WTC11 (cell line): Measurements from ENCODE around the gene TEAD1. TPM values are rescaled to one million over a fixed set of nuclear protein-coding genes. Genes with fewer than 3 reads are reported as not detected.

Experiments
- ATAC-seq: fragments of 200-7000 bp; cut with Tn5 transposase; 2 replicates; pipeline ENCODE4 v1.10.0; 2021; ENCODE audit warnings: mild to moderate bottlenecking, moderate library complexity
- CTCF ChIA-PET: fragments of 300-600 bp; sonication (Branson Sonifier 250); formaldehyde crosslinking; loops from one replicate; lab custom pipeline; 2021; ENCODE audit warnings: antibody characterized with exemption; lab: Charles Lee
- POLR2A ChIA-PET: fragments of 350-600 bp; sonication (Branson Sonifier 250); formaldehyde crosslinking; loops from one replicate; lab custom pipeline; 2021; ENCODE audit warnings: antibody characterized with exemption; lab: Charles Lee
- DNase-seq: peaks from one replicate; pipeline ENCODE4 v3.0.0; 2021; ENCODE audit warnings: low spot score
- H3K27ac Mint-ChIP-seq: 2 replicates; pipeline ENCODE4 v1.8.0; 2021; ENCODE audit warnings: mixed read lengths
- H3K27me3 Mint-ChIP-seq: 2 replicates; pipeline ENCODE4 v1.8.0; 2021; ENCODE audit warnings: low read depth, mild to moderate bottlenecking, moderate library complexity, mixed read lengths
- H3K36me3 Mint-ChIP-seq: 2 replicates; pipeline ENCODE4 v1.8.0; 2021; ENCODE audit warnings: mixed read lengths
- H3K4me1 Mint-ChIP-seq: 2 replicates; pipeline ENCODE4 v1.8.0; 2022; ENCODE audit warnings: mixed read lengths
- H3K4me3 Mint-ChIP-seq: 2 replicates; pipeline ENCODE4 v1.8.0; 2021; ENCODE audit warnings: mild to moderate bottlenecking, moderate library complexity, mixed read lengths
- H3K9me3 Mint-ChIP-seq: 2 replicates; pipeline ENCODE4 v1.8.0; 2021; ENCODE audit warnings: mixed read lengths
- ELF4 ChIP-seq: sonication (generic); formaldehyde crosslinking; IDR thresholded peaks from 2 replicates; pipeline ENCODE4 v1.8.1; 2022; ENCODE audit warnings: low read depth, mild to moderate bottlenecking, moderate library complexity, missing genetic modification reagents
- ESRRA ChIP-seq: sonication (generic); formaldehyde crosslinking; IDR thresholded peaks from 2 replicates; pipeline ENCODE4 v1.8.1; 2022; ENCODE audit warnings: mild to moderate bottlenecking, missing genetic modification reagents, borderline replicate concordance
- GTF2I ChIP-seq: fragments of 250-450 bp; sonication (Bioruptor Pico); conservative IDR thresholded peaks from 2 replicates; pipeline ENCODE4 v1.4.0; 2021; ENCODE audit warnings: mild to moderate bottlenecking
- IRF2 ChIP-seq: sonication (generic); formaldehyde crosslinking; IDR thresholded peaks from 2 replicates; pipeline ENCODE4 v1.8.0; 2022; ENCODE audit warnings: low read depth, missing genetic modification reagents, borderline replicate concordance
- NR3C1 ChIP-seq: sonication (generic); formaldehyde crosslinking; conservative IDR thresholded peaks from 2 replicates; pipeline ENCODE4 v1.8.1; 2023; ENCODE audit warnings: low read depth, mild to moderate bottlenecking, missing genetic modification reagents
- SMAD3 ChIP-seq: sonication (generic); formaldehyde crosslinking; IDR thresholded peaks from 2 replicates; pipeline ENCODE4 v1.8.0; 2022; ENCODE audit warnings: missing genetic modification reagents, mild to moderate bottlenecking, borderline replicate concordance
- TCF7 ChIP-seq: sonication (generic); formaldehyde crosslinking; IDR thresholded peaks from 2 replicates; pipeline ENCODE4 v1.8.0; 2022; ENCODE audit warnings: mild to moderate bottlenecking, low read depth, missing genetic modification reagents, moderate library complexity
- TEAD1 ChIP-seq: sonication (generic); formaldehyde crosslinking; IDR thresholded peaks from 2 replicates; pipeline ENCODE4 v1.8.0; 2022; ENCODE audit warnings: mild to moderate bottlenecking, missing genetic modification reagents
- ZNF138 ChIP-seq: sonication (generic); formaldehyde crosslinking; conservative IDR thresholded peaks from 2 replicates; pipeline ENCODE4 v1.8.1; 2022; ENCODE audit warnings: mild to moderate bottlenecking, moderate library complexity, missing genetic modification reagents
- ZNF263 ChIP-seq: sonication (generic); formaldehyde crosslinking; IDR thresholded peaks from 2 replicates; pipeline ENCODE4 v1.8.1; 2022; ENCODE audit warnings: low read depth, mild to moderate bottlenecking, moderate library complexity, missing genetic modification reagents
- ZNF416 ChIP-seq: fragments of 250-450 bp; sonication (Bioruptor Pico); IDR thresholded peaks from 2 replicates; pipeline ENCODE4 v1.9.0; 2021; ENCODE audit warnings: mild to moderate bottlenecking, inconsistent platforms
- total RNA-seq: library from RNA; stranded (reverse); gene quantifications from 3 replicates; pipeline ENCODE4 v1.2.3, GENCODE V29; 2021
- TF ChIP-seq, protein P1 (sequence below): sonication (generic); formaldehyde crosslinking; IDR thresholded peaks from 2 replicates; pipeline ENCODE4 v1.8.1; 2023; ENCODE audit warnings: mild to moderate bottlenecking, missing genetic modification reagents
- TF ChIP-seq, protein P2 (sequence below): fragments of 250-450 bp; sonication (Bioruptor Pico); IDR thresholded peaks from 2 replicates; pipeline ENCODE4 v1.9.0; 2021; ENCODE audit warnings: mild to moderate bottlenecking, borderline replicate concordance
- TF ChIP-seq, protein P3 (sequence below): sonication (generic); formaldehyde crosslinking; IDR thresholded peaks from 2 replicates; pipeline ENCODE4 v1.8.0; 2022; ENCODE audit warnings: mild to moderate bottlenecking, missing genetic modification reagents
- TF ChIP-seq, protein P4 (sequence below): fragments of 250-450 bp; sonication (Bioruptor Pico); IDR thresholded peaks from 2 replicates; pipeline ENCODE4 v1.9.0; 2021; ENCODE audit warnings: moderate library complexity, mild to moderate bottlenecking, inconsistent platforms, borderline replicate concordance
- TF ChIP-seq, protein P5 (sequence below): sonication (generic); formaldehyde crosslinking; IDR thresholded peaks from 2 replicates; pipeline ENCODE4 v1.8.0; 2022; ENCODE audit warnings: missing genetic modification reagents
- TF ChIP-seq, protein P6 (sequence below): sonication (generic); formaldehyde crosslinking; IDR thresholded peaks from 2 replicates; pipeline ENCODE4 v1.8.1; 2023; ENCODE audit warnings: mild to moderate bottlenecking, missing genetic modification reagents, moderate library complexity
- TF ChIP-seq, protein P7 (sequence below): sonication (generic); formaldehyde crosslinking; IDR thresholded peaks from 2 replicates; pipeline ENCODE4 v1.8.1; 2022; ENCODE audit warnings: mild to moderate bottlenecking, moderate library complexity, missing genetic modification reagents

TEAD1 gene
- total RNA-seq, 1 experiment from 2014 or later = 79.9 TPM

DNA sequence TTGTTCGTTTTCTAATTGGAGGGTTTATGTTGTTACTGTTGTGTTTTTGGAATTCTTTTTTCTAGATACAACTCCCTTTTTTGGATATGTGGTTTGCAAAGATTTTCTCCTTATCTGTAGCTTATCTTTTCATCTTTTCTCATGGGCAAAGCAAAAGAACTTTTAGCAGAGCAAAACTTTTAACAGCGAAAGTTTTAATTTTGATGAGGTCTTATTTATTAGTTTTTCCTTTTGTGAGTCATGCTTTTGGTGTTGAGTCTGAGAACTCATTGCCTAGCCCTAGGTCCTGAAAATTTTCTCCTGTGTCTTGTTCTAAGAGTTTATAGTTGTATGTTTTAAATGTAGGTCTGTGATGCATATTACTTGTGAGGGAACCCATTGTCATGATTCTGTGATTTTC lies 99.4 kb downstream of the TEAD1 start:
- Mint-ChIP-seq H3K4me3 (no peak overlapping the region), H3K27me3 (no peaks in the 10 kb centered on the region), H3K36me3 (no peaks in the 10 kb centered on the region), H3K4me1 (peaks cover 23% of the 10 kb centered on the region), H3K27ac (peak overlapping the region; percentile 4), H3K9me3 (no peaks in the 10 kb centered on the region)
- ATAC-seq (no peak), DNase-seq (no peak)
- ChIA-PET CTCF (no interaction called here), POLR2A (no interaction called here)
- TF ChIP-seq ESRRA (CRISPR knock-in tag) (no peak), IRF2 (CRISPR knock-in tag) (no peak), SMAD3 (no peak), ZNF263 (CRISPR knock-in tag) (no peak), ELF4 (CRISPR knock-in tag) (no peak), ZNF416 (CRISPR knock-in tag) (no peak), ZNF138 (CRISPR knock-in tag) (no peak), TCF7 (no peak), NR3C1 (CRISPR knock-in tag) (no peak), TEAD1 (CRISPR knock-in tag) (no peak), GTF2I (no peak)
- TF ChIP-seq, protein P1, sequence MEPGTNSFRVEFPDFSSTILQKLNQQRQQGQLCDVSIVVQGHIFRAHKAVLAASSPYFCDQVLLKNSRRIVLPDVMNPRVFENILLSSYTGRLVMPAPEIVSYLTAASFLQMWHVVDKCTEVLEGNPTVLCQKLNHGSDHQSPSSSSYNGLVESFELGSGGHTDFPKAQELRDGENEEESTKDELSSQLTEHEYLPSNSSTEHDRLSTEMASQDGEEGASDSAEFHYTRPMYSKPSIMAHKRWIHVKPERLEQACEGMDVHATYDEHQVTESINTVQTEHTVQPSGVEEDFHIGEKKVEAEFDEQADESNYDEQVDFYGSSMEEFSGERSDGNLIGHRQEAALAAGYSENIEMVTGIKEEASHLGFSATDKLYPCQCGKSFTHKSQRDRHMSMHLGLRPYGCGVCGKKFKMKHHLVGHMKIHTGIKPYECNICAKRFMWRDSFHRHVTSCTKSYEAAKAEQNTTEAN (CRISPR knock-in tag) = no peak
- TF ChIP-seq, protein P2, sequence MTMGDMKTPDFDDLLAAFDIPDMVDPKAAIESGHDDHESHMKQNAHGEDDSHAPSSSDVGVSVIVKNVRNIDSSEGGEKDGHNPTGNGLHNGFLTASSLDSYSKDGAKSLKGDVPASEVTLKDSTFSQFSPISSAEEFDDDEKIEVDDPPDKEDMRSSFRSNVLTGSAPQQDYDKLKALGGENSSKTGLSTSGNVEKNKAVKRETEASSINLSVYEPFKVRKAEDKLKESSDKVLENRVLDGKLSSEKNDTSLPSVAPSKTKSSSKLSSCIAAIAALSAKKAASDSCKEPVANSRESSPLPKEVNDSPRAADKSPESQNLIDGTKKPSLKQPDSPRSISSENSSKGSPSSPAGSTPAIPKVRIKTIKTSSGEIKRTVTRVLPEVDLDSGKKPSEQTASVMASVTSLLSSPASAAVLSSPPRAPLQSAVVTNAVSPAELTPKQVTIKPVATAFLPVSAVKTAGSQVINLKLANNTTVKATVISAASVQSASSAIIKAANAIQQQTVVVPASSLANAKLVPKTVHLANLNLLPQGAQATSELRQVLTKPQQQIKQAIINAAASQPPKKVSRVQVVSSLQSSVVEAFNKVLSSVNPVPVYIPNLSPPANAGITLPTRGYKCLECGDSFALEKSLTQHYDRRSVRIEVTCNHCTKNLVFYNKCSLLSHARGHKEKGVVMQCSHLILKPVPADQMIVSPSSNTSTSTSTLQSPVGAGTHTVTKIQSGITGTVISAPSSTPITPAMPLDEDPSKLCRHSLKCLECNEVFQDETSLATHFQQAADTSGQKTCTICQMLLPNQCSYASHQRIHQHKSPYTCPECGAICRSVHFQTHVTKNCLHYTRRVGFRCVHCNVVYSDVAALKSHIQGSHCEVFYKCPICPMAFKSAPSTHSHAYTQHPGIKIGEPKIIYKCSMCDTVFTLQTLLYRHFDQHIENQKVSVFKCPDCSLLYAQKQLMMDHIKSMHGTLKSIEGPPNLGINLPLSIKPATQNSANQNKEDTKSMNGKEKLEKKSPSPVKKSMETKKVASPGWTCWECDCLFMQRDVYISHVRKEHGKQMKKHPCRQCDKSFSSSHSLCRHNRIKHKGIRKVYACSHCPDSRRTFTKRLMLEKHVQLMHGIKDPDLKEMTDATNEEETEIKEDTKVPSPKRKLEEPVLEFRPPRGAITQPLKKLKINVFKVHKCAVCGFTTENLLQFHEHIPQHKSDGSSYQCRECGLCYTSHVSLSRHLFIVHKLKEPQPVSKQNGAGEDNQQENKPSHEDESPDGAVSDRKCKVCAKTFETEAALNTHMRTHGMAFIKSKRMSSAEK = no peak
- TF ChIP-seq, protein P3, sequence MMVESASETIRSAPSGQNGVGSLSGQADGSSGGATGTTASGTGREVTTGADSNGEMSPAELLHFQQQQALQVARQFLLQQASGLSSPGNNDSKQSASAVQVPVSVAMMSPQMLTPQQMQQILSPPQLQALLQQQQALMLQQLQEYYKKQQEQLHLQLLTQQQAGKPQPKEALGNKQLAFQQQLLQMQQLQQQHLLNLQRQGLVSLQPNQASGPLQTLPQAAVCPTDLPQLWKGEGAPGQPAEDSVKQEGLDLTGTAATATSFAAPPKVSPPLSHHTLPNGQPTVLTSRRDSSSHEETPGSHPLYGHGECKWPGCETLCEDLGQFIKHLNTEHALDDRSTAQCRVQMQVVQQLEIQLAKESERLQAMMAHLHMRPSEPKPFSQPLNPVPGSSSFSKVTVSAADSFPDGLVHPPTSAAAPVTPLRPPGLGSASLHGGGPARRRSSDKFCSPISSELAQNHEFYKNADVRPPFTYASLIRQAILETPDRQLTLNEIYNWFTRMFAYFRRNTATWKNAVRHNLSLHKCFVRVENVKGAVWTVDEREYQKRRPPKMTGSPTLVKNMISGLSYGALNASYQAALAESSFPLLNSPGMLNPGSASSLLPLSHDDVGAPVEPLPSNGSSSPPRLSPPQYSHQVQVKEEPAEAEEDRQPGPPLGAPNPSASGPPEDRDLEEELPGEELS (CRISPR knock-in tag) = no peak
- TF ChIP-seq, protein P4, sequence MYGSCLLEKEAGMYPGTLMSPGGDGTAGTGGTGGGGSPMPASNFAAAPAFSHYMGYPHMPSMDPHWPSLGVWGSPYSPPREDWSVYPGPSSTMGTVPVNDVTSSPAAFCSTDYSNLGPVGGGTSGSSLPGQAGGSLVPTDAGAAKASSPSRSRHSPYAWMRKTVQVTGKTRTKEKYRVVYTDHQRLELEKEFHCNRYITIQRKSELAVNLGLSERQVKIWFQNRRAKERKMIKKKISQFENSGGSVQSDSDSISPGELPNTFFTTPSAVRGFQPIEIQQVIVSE (CRISPR knock-in tag) = no peak
- TF ChIP-seq, protein P5, sequence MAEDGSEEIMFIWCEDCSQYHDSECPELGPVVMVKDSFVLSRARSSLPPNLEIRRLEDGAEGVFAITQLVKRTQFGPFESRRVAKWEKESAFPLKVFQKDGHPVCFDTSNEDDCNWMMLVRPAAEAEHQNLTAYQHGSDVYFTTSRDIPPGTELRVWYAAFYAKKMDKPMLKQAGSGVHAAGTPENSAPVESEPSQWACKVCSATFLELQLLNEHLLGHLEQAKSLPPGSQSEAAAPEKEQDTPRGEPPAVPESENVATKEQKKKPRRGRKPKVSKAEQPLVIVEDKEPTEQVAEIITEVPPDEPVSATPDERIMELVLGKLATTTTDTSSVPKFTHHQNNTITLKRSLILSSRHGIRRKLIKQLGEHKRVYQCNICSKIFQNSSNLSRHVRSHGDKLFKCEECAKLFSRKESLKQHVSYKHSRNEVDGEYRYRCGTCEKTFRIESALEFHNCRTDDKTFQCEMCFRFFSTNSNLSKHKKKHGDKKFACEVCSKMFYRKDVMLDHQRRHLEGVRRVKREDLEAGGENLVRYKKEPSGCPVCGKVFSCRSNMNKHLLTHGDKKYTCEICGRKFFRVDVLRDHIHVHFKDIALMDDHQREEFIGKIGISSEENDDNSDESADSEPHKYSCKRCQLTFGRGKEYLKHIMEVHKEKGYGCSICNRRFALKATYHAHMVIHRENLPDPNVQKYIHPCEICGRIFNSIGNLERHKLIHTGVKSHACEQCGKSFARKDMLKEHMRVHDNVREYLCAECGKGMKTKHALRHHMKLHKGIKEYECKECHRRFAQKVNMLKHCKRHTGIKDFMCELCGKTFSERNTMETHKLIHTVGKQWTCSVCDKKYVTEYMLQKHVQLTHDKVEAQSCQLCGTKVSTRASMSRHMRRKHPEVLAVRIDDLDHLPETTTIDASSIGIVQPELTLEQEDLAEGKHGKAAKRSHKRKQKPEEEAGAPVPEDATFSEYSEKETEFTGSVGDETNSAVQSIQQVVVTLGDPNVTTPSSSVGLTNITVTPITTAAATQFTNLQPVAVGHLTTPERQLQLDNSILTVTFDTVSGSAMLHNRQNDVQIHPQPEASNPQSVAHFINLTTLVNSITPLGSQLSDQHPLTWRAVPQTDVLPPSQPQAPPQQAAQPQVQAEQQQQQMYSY (CRISPR knock-in tag) = no peak
- TF ChIP-seq, protein P6, sequence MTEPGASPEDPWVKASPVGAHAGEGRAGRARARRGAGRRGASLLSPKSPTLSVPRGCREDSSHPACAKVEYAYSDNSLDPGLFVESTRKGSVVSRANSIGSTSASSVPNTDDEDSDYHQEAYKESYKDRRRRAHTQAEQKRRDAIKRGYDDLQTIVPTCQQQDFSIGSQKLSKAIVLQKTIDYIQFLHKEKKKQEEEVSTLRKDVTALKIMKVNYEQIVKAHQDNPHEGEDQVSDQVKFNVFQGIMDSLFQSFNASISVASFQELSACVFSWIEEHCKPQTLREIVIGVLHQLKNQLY (CRISPR knock-in tag) = no peak
- TF ChIP-seq, protein P7, sequence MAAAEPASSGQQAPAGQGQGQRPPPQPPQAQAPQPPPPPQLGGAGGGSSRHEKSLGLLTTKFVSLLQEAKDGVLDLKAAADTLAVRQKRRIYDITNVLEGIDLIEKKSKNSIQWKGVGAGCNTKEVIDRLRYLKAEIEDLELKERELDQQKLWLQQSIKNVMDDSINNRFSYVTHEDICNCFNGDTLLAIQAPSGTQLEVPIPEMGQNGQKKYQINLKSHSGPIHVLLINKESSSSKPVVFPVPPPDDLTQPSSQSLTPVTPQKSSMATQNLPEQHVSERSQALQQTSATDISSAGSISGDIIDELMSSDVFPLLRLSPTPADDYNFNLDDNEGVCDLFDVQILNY (CRISPR knock-in tag) = no peak
